ENCODE measurements around the gene PLAA.

GRCh38 chr9:26870292-26870691, 76.8 kb downstream of the PLAA start:
- no peak for TF ChIP-seq POLR2A (IDR thresholded peaks at IDR 0.05)
- no peak for TF ChIP-seq CTCF (IDR thresholded peaks at IDR 0.05)
- TF ChIP-seq POLR2AphosphoS5 (IDR thresholded peaks at IDR 0.05) = no peak

Measured in suprapubic skin (tissue), 4 donors.